IPS-20b (cell line): Measurements from ENCODE around the gene MBL2.

Experiments
- H3K27ac ChIP-seq: one replicate; pipeline ENCODE4 v1.5.1; 2013; ENCODE audit warnings: low read length
- H3K27me3 ChIP-seq: 2 replicates; pipeline ENCODE4 v1.6.1; 2013; ENCODE audit warnings: mild to moderate bottlenecking, low read length, inconsistent platforms; ENCODE audit not compliant: insufficient read depth
- H3K36me3 ChIP-seq: 2 replicates; pipeline ENCODE4 v1.6.1; 2013; ENCODE audit warnings: low read depth, mild to moderate bottlenecking, inconsistent platforms, low read length, moderate library complexity; ENCODE audit not compliant: insufficient read depth
- H3K4me1 ChIP-seq: 2 replicates; pipeline ENCODE4 v1.6.1; 2013; ENCODE audit warnings: mild to moderate bottlenecking, control low read depth, inconsistent platforms, low read length, moderate library complexity; ENCODE audit not compliant: insufficient read depth
- H3K4me3 ChIP-seq: 2 replicates; pipeline ENCODE4 v1.5.1; 2013; ENCODE audit warnings: mild to moderate bottlenecking, low read length, inconsistent platforms
- H3K9ac ChIP-seq: 2 replicates; pipeline ENCODE4 v1.6.1; 2013; ENCODE audit warnings: low read depth, mild to moderate bottlenecking, inconsistent platforms, low read length, moderate library complexity
- H3K9me3 ChIP-seq: 2 replicates; pipeline ENCODE4 v1.6.1; 2013; ENCODE audit warnings: mild to moderate bottlenecking, low read depth, low read length, inconsistent platforms; ENCODE audit not compliant: insufficient read depth

MBL2 gene

DNA sequence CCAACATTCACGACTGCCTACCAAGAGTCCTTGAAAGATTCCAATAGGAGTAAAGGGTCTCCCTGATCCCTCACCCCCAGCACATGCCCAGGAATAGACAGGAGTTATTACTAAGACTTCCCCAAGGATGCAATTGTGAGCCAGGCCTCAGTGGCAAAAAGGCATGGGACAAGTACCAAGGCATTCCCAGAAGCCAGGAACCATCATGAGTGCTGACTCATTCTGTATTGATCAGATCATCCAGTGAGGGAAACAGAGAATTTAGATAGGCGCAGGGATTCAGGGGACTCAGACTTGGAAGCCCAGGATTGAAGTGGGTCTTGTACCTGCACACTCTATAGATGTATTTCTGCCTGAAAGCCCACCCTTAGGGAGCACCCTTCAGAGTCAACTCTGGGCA lies 21.2 kb downstream of the MBL2 start:
- Histone ChIP-seq H3K4me3 (no peak overlapping the region), H3K4me1 (no peaks in the 10 kb centered on the region), H3K27ac (no peak overlapping the region), H3K9ac (no peak overlapping the region), H3K9me3 (no peaks in the 10 kb centered on the region), H3K36me3 (no peaks in the 10 kb centered on the region), H3K27me3 (no peaks in the 10 kb centered on the region)

DNA sequence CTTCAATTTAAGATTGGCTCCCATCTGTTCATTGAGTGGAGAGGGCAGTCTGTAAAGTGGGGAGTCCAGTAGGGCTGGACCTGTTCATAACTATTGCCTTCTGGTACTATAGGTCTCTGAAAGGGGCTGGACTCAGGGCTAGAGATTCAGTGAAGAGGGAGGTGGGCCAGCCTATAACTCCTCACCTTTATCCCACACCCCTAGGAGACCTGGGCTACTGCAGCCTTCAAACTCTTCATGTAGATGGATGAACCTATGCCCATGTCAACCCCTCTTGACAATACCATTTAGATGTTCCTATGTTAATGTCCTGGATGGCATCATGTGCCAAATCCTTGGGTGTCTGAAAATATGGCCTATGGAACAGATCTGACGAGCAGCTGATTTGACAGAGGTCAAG lies 22.0 kb downstream of the MBL2 start:
- H3K9ac ChIP-seq = no peak overlapping the region
- no peak overlapping the region for H3K4me3 ChIP-seq
- H3K9me3 ChIP-seq = no peaks in the 10 kb centered on the region
- H3K27me3 ChIP-seq = no peaks in the 10 kb centered on the region
- no peaks in the 10 kb centered on the region for H3K36me3 ChIP-seq
- H3K4me1 ChIP-seq = no peaks in the 10 kb centered on the region
- H3K27ac ChIP-seq = no peak overlapping the region

DNA sequence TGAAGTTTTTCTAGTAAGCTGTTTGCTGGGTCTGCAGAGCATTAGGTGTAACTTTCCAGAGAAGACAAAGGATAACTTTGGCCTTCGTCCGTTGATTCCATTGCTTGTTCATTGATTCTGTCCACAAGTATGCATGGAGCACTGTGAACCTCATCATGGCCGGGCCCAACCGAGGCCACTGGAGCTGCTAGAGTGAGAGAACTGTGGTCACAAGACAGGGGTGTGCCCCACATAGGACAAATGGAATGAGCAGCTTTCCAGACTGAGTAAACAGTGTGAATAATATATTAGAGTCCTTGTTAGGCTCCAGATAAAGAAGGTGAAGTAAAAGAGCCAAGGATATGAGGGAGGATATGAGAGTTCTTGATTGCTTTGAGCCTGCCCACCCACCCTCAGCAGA lies 24.9 kb downstream of the MBL2 start:
- H3K36me3 ChIP-seq = no peaks in the 10 kb centered on the region
- no peaks in the 10 kb centered on the region for H3K9me3 ChIP-seq
- H3K4me1 ChIP-seq = no peaks in the 10 kb centered on the region
- H3K27ac ChIP-seq = no peak overlapping the region
- H3K4me3 ChIP-seq = no peak overlapping the region
- H3K9ac ChIP-seq = no peak overlapping the region
- no peaks in the 10 kb centered on the region for H3K27me3 ChIP-seq

DNA sequence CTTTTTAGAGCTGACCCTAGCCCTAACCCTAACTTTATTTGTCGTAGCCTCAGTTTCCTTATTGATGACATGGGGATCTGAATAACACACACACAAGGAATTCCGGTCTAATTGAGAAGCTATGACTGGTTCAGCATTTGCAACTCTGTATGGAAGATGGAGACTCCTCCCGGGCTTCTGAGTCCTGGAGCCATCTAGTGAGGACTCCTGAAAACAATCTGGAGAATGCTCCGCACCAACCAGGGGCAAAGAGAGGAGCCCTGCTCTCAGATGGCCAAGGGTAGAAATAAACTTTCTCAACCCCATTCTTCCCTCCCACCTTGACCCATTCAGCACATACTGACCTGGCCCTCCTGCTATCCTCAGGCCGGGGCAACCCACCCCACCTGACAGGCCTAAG lies 26.4 kb downstream of the MBL2 start:
- H3K9me3 ChIP-seq = no peaks in the 10 kb centered on the region
- H3K27ac ChIP-seq = no peak overlapping the region
- no peak overlapping the region for H3K4me3 ChIP-seq
- no peak overlapping the region for H3K9ac ChIP-seq
- H3K4me1 ChIP-seq = no peaks in the 10 kb centered on the region
- H3K36me3 ChIP-seq = no peaks in the 10 kb centered on the region
- no peaks in the 10 kb centered on the region for H3K27me3 ChIP-seq

DNA sequence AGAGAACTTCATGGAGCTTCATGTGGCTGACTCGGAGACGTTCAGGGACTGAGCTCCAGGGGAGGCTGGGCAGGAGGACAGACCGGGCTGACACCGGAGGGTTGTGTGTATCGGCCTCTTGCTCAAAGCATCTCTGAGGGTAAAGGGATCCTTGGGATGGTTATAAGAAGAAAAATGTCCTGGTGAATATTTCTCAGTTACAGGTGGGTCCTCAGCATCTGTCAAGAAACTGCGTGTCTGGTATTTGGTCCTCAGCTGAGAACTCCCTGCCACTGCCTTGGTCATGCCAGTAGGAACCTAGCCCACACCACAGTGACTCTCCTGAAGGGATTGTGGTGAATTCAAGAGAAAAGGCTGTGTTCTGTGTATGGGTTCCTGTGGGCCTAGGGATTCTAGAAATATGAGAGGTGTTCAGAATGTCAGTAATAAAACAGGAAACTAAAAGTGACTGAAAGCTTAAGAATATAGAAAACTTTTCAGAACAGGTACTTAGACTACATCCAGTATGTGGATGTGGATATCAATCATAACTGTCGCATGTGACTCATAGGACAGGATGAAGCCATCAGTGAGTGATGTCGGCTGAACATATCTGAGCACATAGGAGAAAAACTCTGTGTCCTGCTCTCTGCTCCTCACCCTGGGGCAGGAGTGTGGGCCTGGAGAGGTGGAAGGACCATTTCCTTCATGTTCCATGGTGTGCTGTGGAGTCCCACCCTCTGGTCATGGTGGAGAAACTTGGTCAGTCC lies 28.4 kb downstream of the MBL2 start:
- Histone ChIP-seq H3K4me3 (no peak overlapping the region), H3K9me3 (no peaks in the 10 kb centered on the region), H3K4me1 (no peaks in the 10 kb centered on the region), H3K27me3 (no peaks in the 10 kb centered on the region), H3K9ac (no peak overlapping the region), H3K27ac (no peak overlapping the region), H3K36me3 (no peaks in the 10 kb centered on the region)

DNA sequence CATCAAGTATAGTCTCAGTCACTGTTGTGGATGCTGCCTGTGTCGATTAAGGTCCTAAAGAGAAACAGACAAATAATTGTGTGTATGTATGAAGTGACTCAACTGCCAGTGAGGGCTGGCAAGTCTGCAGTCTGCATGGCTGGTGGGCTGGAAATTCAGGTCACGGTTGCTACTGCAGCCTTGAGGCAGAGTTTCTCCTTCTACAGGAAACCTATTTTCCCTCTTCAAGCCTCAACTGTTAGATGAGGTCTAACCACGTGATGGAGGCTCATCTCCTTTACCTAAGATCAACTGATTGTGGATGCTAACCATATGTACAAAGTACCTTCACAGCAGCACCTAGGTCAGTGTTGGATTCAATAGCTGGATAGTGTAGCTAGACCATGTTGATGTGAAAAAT lies 29.9 kb downstream of the MBL2 start:
- H3K9ac ChIP-seq = no peak overlapping the region
- H3K27me3 ChIP-seq = no peaks in the 10 kb centered on the region
- no peak overlapping the region for H3K27ac ChIP-seq
- H3K4me3 ChIP-seq = no peak overlapping the region
- no peaks in the 10 kb centered on the region for H3K4me1 ChIP-seq
- H3K36me3 ChIP-seq = no peaks in the 10 kb centered on the region
- H3K9me3 ChIP-seq = no peaks in the 10 kb centered on the region

DNA sequence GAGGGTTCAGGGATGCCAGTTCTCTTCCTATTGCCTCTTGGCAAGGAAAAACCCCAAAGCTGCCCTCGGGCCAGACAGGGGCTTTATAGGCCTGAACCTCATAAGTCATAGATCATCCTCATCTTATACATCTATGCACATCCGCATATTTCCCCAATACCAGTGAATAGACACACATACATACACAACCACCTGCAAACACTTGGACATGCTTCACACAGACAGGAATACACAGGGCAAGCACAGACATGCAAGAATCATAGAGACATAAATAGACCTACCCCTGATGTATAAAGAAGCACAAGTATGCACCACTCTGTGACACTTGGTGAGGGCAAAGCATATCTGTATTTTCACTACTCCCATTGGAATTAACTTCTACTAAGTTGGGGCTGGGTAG lies 30.7 kb downstream of the MBL2 start:
- Histone ChIP-seq H3K4me3 (no peak overlapping the region), H3K9ac (no peak overlapping the region), H3K27me3 (no peaks in the 10 kb centered on the region), H3K27ac (no peak overlapping the region), H3K9me3 (peaks cover 5% of the 10 kb centered on the region), H3K36me3 (no peaks in the 10 kb centered on the region), H3K4me1 (no peaks in the 10 kb centered on the region)

DNA sequence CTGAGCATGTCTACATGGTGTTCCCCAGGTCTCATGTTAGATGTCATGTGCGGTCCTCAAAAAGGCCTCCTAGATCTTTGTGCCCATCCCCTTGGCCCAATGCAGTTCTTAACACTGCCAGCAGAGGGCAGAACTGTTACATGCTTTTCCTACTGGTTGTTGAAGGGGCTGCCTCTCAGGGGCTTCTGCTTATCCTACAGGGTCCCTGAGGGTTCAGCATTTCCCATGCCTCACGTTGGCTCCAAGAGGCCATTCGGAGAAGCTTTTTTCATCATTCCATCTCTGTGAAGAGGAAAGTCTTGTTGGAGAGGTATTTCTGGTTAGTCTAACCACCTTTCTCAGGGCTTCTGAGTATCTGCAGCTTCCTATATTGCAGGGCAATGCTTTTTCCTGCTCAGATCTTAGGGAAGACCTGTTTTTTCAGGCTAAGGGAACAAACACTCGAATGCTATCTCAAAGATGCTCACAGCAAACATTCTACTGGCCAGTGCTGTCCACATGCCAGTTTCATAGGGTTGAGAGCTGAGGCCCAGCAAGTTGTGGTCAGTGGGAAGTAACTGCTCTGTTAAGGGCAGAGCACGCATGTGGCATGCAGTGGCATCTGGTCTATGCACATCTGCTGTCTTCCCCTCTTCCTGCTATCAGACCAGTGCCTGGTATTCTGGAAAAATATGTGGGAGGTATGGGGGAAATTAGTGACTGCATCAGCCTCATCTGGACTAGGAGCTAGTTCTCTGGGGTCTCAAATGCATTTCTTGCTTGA lies 31.5 kb downstream of the MBL2 start:
- Histone ChIP-seq H3K4me3 (no peak overlapping the region), H3K4me1 (no peaks in the 10 kb centered on the region), H3K27me3 (no peaks in the 10 kb centered on the region), H3K9ac (no peak overlapping the region), H3K9me3 (peaks cover 11% of the 10 kb centered on the region), H3K36me3 (no peaks in the 10 kb centered on the region), H3K27ac (no peak overlapping the region)

DNA sequence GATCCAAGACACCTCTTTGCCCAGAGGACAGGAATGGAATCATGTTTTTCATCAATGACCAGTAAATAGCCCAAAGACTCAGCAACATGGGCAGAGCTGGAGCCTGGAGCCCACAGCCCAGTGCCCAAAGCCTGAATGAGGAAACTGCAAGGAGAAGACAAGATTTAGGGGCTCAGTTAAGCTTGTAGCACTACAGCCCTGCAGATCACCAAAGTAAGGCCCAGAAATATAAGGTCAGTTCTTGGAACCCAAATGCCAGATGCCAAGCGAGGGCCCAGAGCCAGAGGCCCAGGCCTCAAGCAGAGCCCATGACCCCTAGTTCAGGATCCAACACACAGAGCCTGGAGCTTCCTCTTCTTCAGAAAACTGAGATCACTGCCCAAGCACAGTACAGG lies 32.4 kb downstream of the MBL2 start:
- H3K9me3 ChIP-seq = peaks cover 11% of the 10 kb centered on the region

DNA sequence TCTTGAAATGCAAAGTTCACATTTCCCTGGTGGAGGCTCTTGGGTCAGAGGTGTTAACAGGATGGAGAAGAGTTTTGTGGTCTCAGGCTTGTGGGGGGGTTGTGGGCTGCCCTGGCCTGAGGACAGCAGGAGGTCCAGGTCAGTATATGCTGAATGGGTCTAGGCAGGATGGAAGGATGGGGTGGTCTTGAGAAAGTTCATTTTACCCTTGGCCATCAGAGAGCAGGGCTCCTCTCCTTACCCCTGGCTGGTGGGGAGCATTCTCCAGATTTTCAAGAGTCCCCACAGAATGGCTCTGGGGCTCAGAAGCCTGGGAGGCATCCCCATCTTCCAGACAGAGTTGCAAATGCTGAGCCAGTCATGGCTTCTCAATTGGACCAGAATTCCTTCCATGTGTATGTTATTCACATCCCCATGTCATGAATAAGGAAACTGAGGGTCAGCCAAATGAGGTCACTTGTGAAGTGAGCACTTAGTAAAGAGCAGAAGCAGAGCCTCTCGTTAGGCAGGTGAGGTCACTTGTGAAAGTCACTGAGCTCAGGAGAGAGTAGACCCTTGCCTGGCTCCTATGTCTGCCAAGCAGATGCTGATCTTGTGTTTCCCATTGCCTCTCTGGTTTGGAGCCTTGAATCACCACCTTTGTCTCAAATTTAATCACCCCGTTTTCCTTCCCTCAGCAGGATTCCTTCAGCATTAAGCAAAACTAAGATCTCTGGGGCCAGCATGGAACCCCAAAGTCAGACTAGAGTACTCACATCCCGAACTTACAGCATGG lies 33.0 kb downstream of the MBL2 start:
- no peak overlapping the region for H3K4me3 ChIP-seq
- H3K9ac ChIP-seq = no peak overlapping the region
- H3K4me1 ChIP-seq = no peaks in the 10 kb centered on the region
- no peaks in the 10 kb centered on the region for H3K36me3 ChIP-seq
- H3K27me3 ChIP-seq = no peaks in the 10 kb centered on the region
- no peak overlapping the region for H3K27ac ChIP-seq
- peaks cover 11% of the 10 kb centered on the region for H3K9me3 ChIP-seq

More for the DNA sequence above, 32.4 kb downstream of the MBL2 start:
- Histone ChIP-seq H3K4me3 (no peak overlapping the region), H3K4me1 (no peaks in the 10 kb centered on the region), H3K9ac (no peak overlapping the region), H3K36me3 (no peaks in the 10 kb centered on the region), H3K27me3 (no peaks in the 10 kb centered on the region), H3K27ac (no peak overlapping the region)

DNA sequence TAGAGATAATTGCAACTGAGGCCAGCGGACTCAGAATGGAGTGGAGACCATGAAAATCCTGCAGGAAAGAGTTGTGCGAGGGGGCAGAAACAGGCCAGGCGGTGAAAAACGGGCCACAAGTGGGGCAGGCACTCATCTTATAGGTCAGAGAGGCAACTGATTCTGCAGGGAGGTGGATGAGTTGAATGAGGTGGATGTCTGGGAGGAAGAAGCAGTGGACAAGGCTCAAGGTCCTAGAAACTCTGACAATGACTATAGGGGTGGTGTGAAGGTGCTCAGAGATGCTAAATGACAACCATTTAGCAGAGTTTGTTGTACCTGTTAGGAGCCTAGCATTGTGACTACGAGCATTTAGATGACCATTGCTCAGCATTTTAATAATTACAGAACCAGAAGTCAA lies 33.6 kb downstream of the MBL2 start:
- no peak overlapping the region for H3K9ac ChIP-seq
- H3K27ac ChIP-seq = no peak overlapping the region
- H3K4me1 ChIP-seq = no peaks in the 10 kb centered on the region
- H3K4me3 ChIP-seq = no peak overlapping the region
- peaks cover 11% of the 10 kb centered on the region for H3K9me3 ChIP-seq
- no peaks in the 10 kb centered on the region for H3K27me3 ChIP-seq
- no peaks in the 10 kb centered on the region for H3K36me3 ChIP-seq
